T-helper 1 cell treated with Interleukin-12 subunit alpha and Interleukin-12 subunit beta and Interleukin-4 antibody, amounts not matched to agents 30 μg/mL and 1 μg/mL, for 36 hours (primary cell): ENCODE data around the gene COMTD1.
A peak's percentile ranks its signal among the peaks of the same experiment; 100 is the strongest.

Experiments
- H3K27ac Mint-ChIP-seq: one replicate; pipeline ENCODE4 v1.8.0; 2021; ENCODE audit warnings: mild to moderate bottlenecking, mixed read lengths
- H3K27me3 Mint-ChIP-seq: one replicate; pipeline ENCODE4 v1.8.0; 2021; ENCODE audit warnings: low read depth, mixed read lengths
- H3K36me3 Mint-ChIP-seq: one replicate; pipeline ENCODE4 v1.8.0; 2021; ENCODE audit warnings: low read depth, mixed read lengths
- H3K4me1 Mint-ChIP-seq: one replicate; pipeline ENCODE4 v1.8.0; 2021; ENCODE audit warnings: low read depth, mixed read lengths
- H3K4me3 Mint-ChIP-seq: one replicate; pipeline ENCODE4 v1.8.0; 2021; ENCODE audit warnings: mild to moderate bottlenecking, moderate library complexity, mixed read lengths
- H3K9me3 Mint-ChIP-seq: one replicate; pipeline ENCODE4 v1.8.0; 2021; ENCODE audit warnings: mixed read lengths

COMTD1 gene

GRCh38 chr10:75235375-75236177 is at the start of gene COMTD1:
Gene COMTD1 (minus strand): TSS chr10:75235957. CDS start chr10:75235928, 29 bp downstream.
- H3K36me3 Mint-ChIP-seq = peaks cover 18% of the 10 kb centered on the region
- H3K9me3 Mint-ChIP-seq = no peaks in the 10 kb centered on the region
- no peaks in the 10 kb centered on the region for H3K27me3 Mint-ChIP-seq
- peak within 1 kb of the TSS; percentile 82 for H3K4me3 Mint-ChIP-seq
- H3K4me1 Mint-ChIP-seq = peaks cover 23% of the 10 kb centered on the region
- peak within 1 kb of the TSS; percentile 86 for H3K27ac Mint-ChIP-seq

- H3K36me3 Mint-ChIP-seq = no peaks in the 10 kb centered on the region
- no peaks in the 10 kb centered on the region for H3K4me1 Mint-ChIP-seq
- no peak overlapping the region for H3K4me3 Mint-ChIP-seq
- no peaks in the 10 kb centered on the region for H3K9me3 Mint-ChIP-seq
- peaks cover 15% of the 10 kb centered on the region for H3K27me3 Mint-ChIP-seq
- no peak overlapping the region for H3K27ac Mint-ChIP-seq
Observed at GRCh38 chr10:75283671-75284470, 48.1 kb upstream of the COMTD1 start.

- H3K4me1 Mint-ChIP-seq = no peaks in the 10 kb centered on the region
- H3K9me3 Mint-ChIP-seq = no peaks in the 10 kb centered on the region
- no peak overlapping the region for H3K27ac Mint-ChIP-seq
- peaks cover 18% of the 10 kb centered on the region for H3K27me3 Mint-ChIP-seq
- no peak overlapping the region for H3K4me3 Mint-ChIP-seq
- H3K36me3 Mint-ChIP-seq = no peaks in the 10 kb centered on the region
Observed at GRCh38 chr10:75283078-75283670, 47.4 kb upstream of the COMTD1 start.

DNA sequence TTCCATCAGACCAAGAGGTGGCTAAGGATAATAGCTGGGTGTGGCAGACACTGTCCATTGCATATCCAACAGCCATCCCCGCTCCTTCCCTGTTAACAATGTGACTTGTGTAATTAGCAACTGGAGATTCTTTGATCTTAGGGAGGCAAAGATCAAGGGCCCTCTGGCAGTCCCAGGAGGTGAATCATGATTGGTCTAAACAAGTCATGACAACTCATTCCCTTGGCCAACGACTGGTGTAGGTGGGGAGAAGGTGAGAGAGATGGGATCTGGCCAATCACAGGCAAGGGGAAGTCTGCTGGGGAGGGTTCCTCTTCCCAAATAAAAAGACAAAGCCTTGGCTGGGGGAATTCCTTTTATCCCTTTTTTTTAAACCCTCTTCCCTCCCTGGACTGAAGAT is 46.2 kb upstream of the COMTD1 start:
- H3K4me3 Mint-ChIP-seq = no peak overlapping the region
- no peaks in the 10 kb centered on the region for H3K36me3 Mint-ChIP-seq
- H3K4me1 Mint-ChIP-seq = no peaks in the 10 kb centered on the region
- H3K9me3 Mint-ChIP-seq = no peaks in the 10 kb centered on the region
- H3K27ac Mint-ChIP-seq = no peak overlapping the region
- H3K27me3 Mint-ChIP-seq = peaks cover 18% of the 10 kb centered on the region

DNA sequence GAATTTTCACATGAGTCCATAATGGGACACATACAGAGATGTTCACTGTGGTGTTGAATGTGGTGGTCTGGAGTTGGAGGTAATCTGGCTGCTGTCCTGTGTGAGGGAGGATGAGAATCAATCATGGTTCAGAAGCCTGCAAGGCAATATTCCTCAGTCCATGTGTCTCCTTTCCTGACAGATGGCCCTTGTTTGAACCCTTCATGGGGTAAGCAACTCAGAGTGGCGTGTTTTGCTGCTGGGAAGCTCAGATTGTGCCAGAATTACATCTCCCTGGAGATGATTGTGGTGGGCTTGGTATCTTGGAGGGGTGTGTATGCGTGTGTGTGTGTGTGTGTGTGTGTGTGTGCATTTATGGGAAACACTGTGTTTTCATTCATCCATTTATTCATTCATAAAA is 44.5 kb upstream of the COMTD1 start:
- H3K4me3 Mint-ChIP-seq = no peak overlapping the region

GRCh38 chr10:75276069-75276872 is 40.5 kb upstream of the COMTD1 start:
- H3K27ac Mint-ChIP-seq = no peak overlapping the region
- no peaks in the 10 kb centered on the region for H3K9me3 Mint-ChIP-seq
- no peak overlapping the region for H3K4me3 Mint-ChIP-seq
- no peaks in the 10 kb centered on the region for H3K36me3 Mint-ChIP-seq
- H3K27me3 Mint-ChIP-seq = peaks cover 17% of the 10 kb centered on the region
- no peaks in the 10 kb centered on the region for H3K4me1 Mint-ChIP-seq

More for the DNA sequence above, 44.5 kb upstream of the COMTD1 start:
- peaks cover 24% of the 10 kb centered on the region for H3K27me3 Mint-ChIP-seq
- H3K27ac Mint-ChIP-seq = no peak overlapping the region
- no peaks in the 10 kb centered on the region for H3K9me3 Mint-ChIP-seq
- no peaks in the 10 kb centered on the region for H3K36me3 Mint-ChIP-seq
- no peaks in the 10 kb centered on the region for H3K4me1 Mint-ChIP-seq

DNA sequence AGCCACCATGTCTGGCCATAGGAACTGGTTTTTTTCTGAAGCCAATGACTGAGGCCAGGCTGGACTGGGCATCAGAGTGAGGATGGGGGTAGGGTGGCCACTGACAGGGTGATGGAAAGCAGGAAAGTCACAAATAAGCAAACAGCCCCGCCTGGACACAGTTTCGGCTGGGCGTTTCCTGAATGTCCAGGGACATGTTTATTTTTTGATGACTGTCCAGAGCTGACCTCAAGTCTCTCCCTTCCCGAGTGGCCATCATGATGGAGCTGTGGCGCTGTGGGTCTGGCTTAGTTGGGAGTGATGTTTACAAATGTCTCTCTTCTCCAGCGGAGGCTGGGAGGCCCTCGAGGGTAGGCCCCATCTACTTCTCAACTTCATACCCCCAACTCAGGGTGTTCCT is 37.1 kb upstream of the COMTD1 start:
- Mint-ChIP-seq H3K9me3 (no peaks in the 10 kb centered on the region), H3K4me3 (no peak overlapping the region), H3K4me1 (no peaks in the 10 kb centered on the region), H3K27ac (no peak overlapping the region), H3K36me3 (no peaks in the 10 kb centered on the region), H3K27me3 (peaks cover 7% of the 10 kb centered on the region)

DNA sequence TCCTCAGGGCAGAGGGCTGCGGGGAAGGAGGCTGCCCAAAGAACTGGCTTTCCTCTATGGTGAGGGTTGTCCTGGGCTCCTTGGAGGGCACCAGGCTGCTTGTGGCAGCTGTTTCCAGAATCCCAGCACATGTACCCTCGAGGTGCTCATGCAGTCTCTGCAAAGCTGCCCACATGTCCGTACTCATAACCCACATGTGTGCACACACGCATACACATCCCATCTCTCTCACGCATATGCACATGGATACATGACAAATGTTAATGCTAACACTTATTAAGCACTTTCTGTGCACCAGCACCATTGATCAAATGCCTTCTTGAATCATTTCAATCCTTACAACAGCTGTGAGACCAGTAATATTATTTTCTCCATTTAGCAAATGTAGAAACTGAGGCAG is 36.3 kb upstream of the COMTD1 start:
- Mint-ChIP-seq H3K4me1 (no peaks in the 10 kb centered on the region), H3K4me3 (no peak overlapping the region), H3K36me3 (no peaks in the 10 kb centered on the region)

GRCh38 chr10:75269605-75270004 is 33.8 kb upstream of the COMTD1 start:
- no peak overlapping the region for H3K27ac Mint-ChIP-seq
- no peaks in the 10 kb centered on the region for H3K4me1 Mint-ChIP-seq
- no peak overlapping the region for H3K4me3 Mint-ChIP-seq
- no peaks in the 10 kb centered on the region for H3K36me3 Mint-ChIP-seq
- no peaks in the 10 kb centered on the region for H3K27me3 Mint-ChIP-seq
- H3K9me3 Mint-ChIP-seq = no peaks in the 10 kb centered on the region

More for the DNA sequence above, 36.3 kb upstream of the COMTD1 start:
- Mint-ChIP-seq H3K9me3 (no peaks in the 10 kb centered on the region), H3K27ac (no peak overlapping the region), H3K27me3 (peaks cover 7% of the 10 kb centered on the region)

GRCh38 chr10:75266945-75267344 is 31.2 kb upstream of the COMTD1 start:
- H3K36me3 Mint-ChIP-seq = no peaks in the 10 kb centered on the region
- H3K9me3 Mint-ChIP-seq = no peaks in the 10 kb centered on the region
- H3K27me3 Mint-ChIP-seq = no peaks in the 10 kb centered on the region
- H3K4me3 Mint-ChIP-seq = no peak overlapping the region
- no peak overlapping the region for H3K27ac Mint-ChIP-seq
- H3K4me1 Mint-ChIP-seq = no peaks in the 10 kb centered on the region

DNA sequence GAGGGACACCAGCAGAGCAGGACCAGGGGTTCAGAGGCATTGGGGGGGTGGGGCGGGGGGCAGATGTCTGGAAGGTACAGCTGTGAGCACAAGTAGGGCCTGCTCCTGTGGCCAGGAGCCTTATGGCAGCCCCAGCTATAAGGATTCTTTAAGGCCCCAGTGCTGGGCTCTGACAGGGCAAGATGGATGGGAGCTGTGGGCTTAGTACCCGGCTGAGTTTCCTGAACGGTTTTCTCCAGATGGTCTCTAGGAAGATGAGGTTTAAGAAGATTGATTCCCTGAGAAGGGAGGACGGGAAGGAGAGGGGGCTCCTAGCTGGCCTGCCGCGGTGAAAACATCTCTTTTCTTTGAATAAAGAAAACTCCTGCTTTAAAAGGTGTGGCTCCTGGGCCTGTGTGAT is 30.1 kb upstream of the COMTD1 start:
- Mint-ChIP-seq H3K27ac (no peak overlapping the region), H3K9me3 (no peaks in the 10 kb centered on the region), H3K4me3 (no peak overlapping the region), H3K36me3 (no peaks in the 10 kb centered on the region), H3K4me1 (no peaks in the 10 kb centered on the region), H3K27me3 (no peaks in the 10 kb centered on the region)

- H3K27ac Mint-ChIP-seq = no peak overlapping the region
- H3K27me3 Mint-ChIP-seq = no peaks in the 10 kb centered on the region
- H3K36me3 Mint-ChIP-seq = no peaks in the 10 kb centered on the region
- peaks cover 8% of the 10 kb centered on the region for H3K9me3 Mint-ChIP-seq
- no peaks in the 10 kb centered on the region for H3K4me1 Mint-ChIP-seq
- no peak overlapping the region for H3K4me3 Mint-ChIP-seq
Observed at GRCh38 chr10:75263806-75264205, 28.0 kb upstream of the COMTD1 start.

- no peaks in the 10 kb centered on the region for H3K27me3 Mint-ChIP-seq
- no peaks in the 10 kb centered on the region for H3K36me3 Mint-ChIP-seq
- no peaks in the 10 kb centered on the region for H3K4me1 Mint-ChIP-seq
- H3K27ac Mint-ChIP-seq = no peak overlapping the region
- H3K4me3 Mint-ChIP-seq = no peak overlapping the region
- peaks cover 8% of the 10 kb centered on the region for H3K9me3 Mint-ChIP-seq
Observed at GRCh38 chr10:75261813-75262705, 26.3 kb upstream of the COMTD1 start.
